ENCODE data around the gene INPP5A.

GRCh38 chr10:132493756-132494290 is 43.8 kb upstream of the INPP5A start:
- no peak for TF ChIP-seq CEBPB (IDR thresholded peaks at IDR 0.05)
- no peak for TF ChIP-seq YY1 (IDR thresholded peaks at IDR 0.05; ENCODE audit: low read depth)
- TF ChIP-seq EGR1 (IDR thresholded peaks at IDR 0.05): no peak
- no peak for TF ChIP-seq FOXM1 (IDR thresholded peaks at IDR 0.05; ENCODE audit: borderline replicate concordance, low read depth)
- no peak for TF ChIP-seq ZBTB7A (IDR thresholded peaks at IDR 0.05; ENCODE audit: low read depth)
- no peak for TF ChIP-seq MAX (IDR thresholded peaks at IDR 0.05)
- TF ChIP-seq TCF12 (IDR thresholded peaks at IDR 0.05; ENCODE audit: low read depth): no peak
- TF ChIP-seq EP300 (IDR thresholded peaks at IDR 0.05; ENCODE audit: borderline replicate concordance): no peak
- TF ChIP-seq, protein P1, sequence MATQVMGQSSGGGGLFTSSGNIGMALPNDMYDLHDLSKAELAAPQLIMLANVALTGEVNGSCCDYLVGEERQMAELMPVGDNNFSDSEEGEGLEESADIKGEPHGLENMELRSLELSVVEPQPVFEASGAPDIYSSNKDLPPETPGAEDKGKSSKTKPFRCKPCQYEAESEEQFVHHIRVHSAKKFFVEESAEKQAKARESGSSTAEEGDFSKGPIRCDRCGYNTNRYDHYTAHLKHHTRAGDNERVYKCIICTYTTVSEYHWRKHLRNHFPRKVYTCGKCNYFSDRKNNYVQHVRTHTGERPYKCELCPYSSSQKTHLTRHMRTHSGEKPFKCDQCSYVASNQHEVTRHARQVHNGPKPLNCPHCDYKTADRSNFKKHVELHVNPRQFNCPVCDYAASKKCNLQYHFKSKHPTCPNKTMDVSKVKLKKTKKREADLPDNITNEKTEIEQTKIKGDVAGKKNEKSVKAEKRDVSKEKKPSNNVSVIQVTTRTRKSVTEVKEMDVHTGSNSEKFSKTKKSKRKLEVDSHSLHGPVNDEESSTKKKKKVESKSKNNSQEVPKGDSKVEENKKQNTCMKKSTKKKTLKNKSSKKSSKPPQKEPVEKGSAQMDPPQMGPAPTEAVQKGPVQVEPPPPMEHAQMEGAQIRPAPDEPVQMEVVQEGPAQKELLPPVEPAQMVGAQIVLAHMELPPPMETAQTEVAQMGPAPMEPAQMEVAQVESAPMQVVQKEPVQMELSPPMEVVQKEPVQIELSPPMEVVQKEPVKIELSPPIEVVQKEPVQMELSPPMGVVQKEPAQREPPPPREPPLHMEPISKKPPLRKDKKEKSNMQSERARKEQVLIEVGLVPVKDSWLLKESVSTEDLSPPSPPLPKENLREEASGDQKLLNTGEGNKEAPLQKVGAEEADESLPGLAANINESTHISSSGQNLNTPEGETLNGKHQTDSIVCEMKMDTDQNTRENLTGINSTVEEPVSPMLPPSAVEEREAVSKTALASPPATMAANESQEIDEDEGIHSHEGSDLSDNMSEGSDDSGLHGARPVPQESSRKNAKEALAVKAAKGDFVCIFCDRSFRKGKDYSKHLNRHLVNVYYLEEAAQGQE (IDR thresholded peaks at IDR 0.05; ENCODE audit: low read depth): no peak
- TF ChIP-seq, protein P2, sequence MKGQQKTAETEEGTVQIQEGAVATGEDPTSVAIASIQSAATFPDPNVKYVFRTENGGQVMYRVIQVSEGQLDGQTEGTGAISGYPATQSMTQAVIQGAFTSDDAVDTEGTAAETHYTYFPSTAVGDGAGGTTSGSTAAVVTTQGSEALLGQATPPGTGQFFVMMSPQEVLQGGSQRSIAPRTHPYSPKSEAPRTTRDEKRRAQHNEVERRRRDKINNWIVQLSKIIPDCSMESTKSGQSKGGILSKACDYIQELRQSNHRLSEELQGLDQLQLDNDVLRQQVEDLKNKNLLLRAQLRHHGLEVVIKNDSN (IDR thresholded peaks at IDR 0.05): no peak
- TF ChIP-seq CREB1 (IDR thresholded peaks at IDR 0.05; ENCODE audit: low read depth): no peak
- no peak for TF ChIP-seq RAD21 (IDR thresholded peaks at IDR 0.05; ENCODE audit: low read depth)
